ENCODE measurements around the gene C11orf65.
"Not testable (repeated sequence)": the region's sequence is repeated elsewhere in the genome, so short reads cannot be mapped to it uniquely, and the experiment has no call there.

The C11orf65 gene

DNA sequence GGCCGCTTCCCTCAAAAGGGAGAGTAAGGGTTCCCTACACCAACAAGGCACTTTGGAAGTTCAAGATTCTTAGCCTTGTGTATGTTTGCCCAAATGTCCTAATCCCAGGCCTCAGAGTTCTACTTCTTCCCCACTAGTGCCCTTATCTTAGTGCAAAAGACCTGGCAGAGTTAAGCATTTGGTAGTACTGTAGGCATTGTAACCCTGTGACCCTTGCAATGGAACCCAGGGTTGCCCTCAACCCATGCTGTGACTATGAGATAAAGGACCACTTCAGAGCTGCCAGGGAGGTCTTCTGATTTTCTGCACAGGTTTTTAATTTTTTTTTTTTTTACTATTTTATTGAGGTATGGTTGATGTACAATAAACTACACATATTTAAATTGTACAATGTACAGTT, 65.1 kb downstream of the C11orf65 start:
- H3K36me3 ChIP-seq (ENCODE audit: insufficient read depth, low read depth, low read length) = no peaks in the 10 kb centered on the region
- H3K27ac ChIP-seq (ENCODE audit: low read length) = no peak overlapping the region
- H3K4me3 ChIP-seq (ENCODE audit: low read length) = no peak overlapping the region
- no peaks in the 10 kb centered on the region for H3K9me3 ChIP-seq (ENCODE audit: insufficient read depth, low read depth, low read length)
- H3K27me3 ChIP-seq (ENCODE audit: insufficient read depth, low read length) = no peaks in the 10 kb centered on the region
- H3K4me1 ChIP-seq (ENCODE audit: insufficient read depth, low read length) = no peaks in the 10 kb centered on the region
- no peak overlapping the region for H3K9ac ChIP-seq (ENCODE audit: low read depth, low read length)

GRCh38 chr11:108398439-108398838, 68.9 kb downstream of the C11orf65 start:
- Histone ChIP-seq H3K27ac (ENCODE audit: low read length) (no peak overlapping the region), H3K4me1 (ENCODE audit: insufficient read depth, low read length) (no peaks in the 10 kb centered on the region), H3K4me3 (ENCODE audit: low read length) (no peak overlapping the region), H3K27me3 (ENCODE audit: insufficient read depth, low read length) (no peaks in the 10 kb centered on the region), H3K36me3 (ENCODE audit: insufficient read depth, low read depth, low read length) (no peaks in the 10 kb centered on the region), H3K9ac (ENCODE audit: low read depth, low read length) (no peak overlapping the region), H3K9me3 (ENCODE audit: insufficient read depth, low read depth, low read length) (no peaks in the 10 kb centered on the region)

- H3K27me3 ChIP-seq (ENCODE audit: insufficient read depth, low read length); H3K9ac ChIP-seq (ENCODE audit: low read depth, low read length); H3K9me3 ChIP-seq (ENCODE audit: insufficient read depth, low read depth, low read length); H3K4me1 ChIP-seq (ENCODE audit: insufficient read depth, low read length); H3K27ac ChIP-seq (ENCODE audit: low read length); H3K4me3 ChIP-seq (ENCODE audit: low read length); H3K36me3 ChIP-seq (ENCODE audit: insufficient read depth, low read depth, low read length): not testable (repeated sequence)
These were observed 70.7 kb downstream of the C11orf65 start for GRCh38 chr11:108396672-108397071.

- no peaks in the 10 kb centered on the region for H3K4me1 ChIP-seq (ENCODE audit: insufficient read depth, low read length)
- no peak overlapping the region for H3K27ac ChIP-seq (ENCODE audit: low read length)
- no peaks in the 10 kb centered on the region for H3K27me3 ChIP-seq (ENCODE audit: insufficient read depth, low read length)
- no peaks in the 10 kb centered on the region for H3K9me3 ChIP-seq (ENCODE audit: insufficient read depth, low read depth, low read length)
- H3K9ac ChIP-seq (ENCODE audit: low read depth, low read length) = no peak overlapping the region
- H3K4me3 ChIP-seq (ENCODE audit: low read length) = no peak overlapping the region
- no peaks in the 10 kb centered on the region for H3K36me3 ChIP-seq (ENCODE audit: insufficient read depth, low read depth, low read length)
These were observed 72.5 kb downstream of the C11orf65 start for GRCh38 chr11:108394744-108395284.

DNA sequence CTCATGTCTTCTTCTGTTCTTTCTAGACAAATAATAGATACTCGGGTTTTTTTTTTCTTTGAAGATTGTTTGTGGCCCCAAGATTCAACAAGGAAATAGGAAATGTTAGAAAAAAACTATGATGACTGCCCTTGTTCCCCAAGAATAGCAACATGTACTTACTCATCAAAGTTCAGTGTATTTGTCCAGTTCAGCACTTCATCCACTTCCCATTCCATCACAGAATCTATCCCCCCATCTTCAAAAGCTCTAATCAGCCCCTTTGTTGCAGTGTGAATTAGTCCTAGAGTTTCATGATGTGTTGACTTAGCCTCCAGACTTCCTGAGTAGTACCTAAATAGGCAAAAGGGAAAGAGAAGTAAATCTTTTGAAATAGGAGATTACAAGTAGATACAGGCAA, 74.3 kb downstream of the C11orf65 start:
- Histone ChIP-seq H3K9me3 (ENCODE audit: insufficient read depth, low read depth, low read length) (no peaks in the 10 kb centered on the region), H3K36me3 (ENCODE audit: insufficient read depth, low read depth, low read length) (no peaks in the 10 kb centered on the region), H3K4me3 (ENCODE audit: low read length) (no peak overlapping the region), H3K9ac (ENCODE audit: low read depth, low read length) (no peak overlapping the region), H3K4me1 (ENCODE audit: insufficient read depth, low read length) (no peaks in the 10 kb centered on the region), H3K27me3 (ENCODE audit: insufficient read depth, low read length) (no peaks in the 10 kb centered on the region), H3K27ac (ENCODE audit: low read length) (no peak overlapping the region)

DNA sequence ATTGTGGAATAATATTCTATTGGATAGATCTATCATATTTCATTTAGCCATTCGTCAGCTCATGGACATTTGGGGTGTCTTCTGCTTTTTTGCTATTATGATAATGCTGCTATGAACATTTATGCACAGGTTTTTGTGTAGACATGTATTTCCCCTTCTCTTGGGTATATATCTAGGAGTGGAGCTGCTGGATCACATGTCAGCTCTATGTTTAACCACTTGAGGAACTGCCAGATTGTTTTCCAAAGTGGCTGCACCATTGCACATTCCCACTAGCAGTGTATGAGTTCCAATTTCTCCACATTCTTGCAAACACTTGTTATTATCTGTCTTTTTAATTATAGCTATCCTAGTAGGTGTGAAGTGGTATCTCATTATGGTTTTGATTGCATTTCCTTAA, 75.0 kb downstream of the C11orf65 start:
- H3K9ac ChIP-seq (ENCODE audit: low read depth, low read length) = no peak overlapping the region
- H3K9me3 ChIP-seq (ENCODE audit: insufficient read depth, low read depth, low read length) = no peaks in the 10 kb centered on the region
- H3K36me3 ChIP-seq (ENCODE audit: insufficient read depth, low read depth, low read length) = no peaks in the 10 kb centered on the region
- H3K4me1 ChIP-seq (ENCODE audit: insufficient read depth, low read length) = no peaks in the 10 kb centered on the region
- no peaks in the 10 kb centered on the region for H3K27me3 ChIP-seq (ENCODE audit: insufficient read depth, low read length)
- H3K4me3 ChIP-seq (ENCODE audit: low read length) = no peak overlapping the region
- no peak overlapping the region for H3K27ac ChIP-seq (ENCODE audit: low read length)

- Histone ChIP-seq H3K9ac (ENCODE audit: low read depth, low read length) (no peak overlapping the region), H3K27ac (ENCODE audit: low read length) (no peak overlapping the region), H3K4me1 (ENCODE audit: insufficient read depth, low read length) (no peaks in the 10 kb centered on the region), H3K27me3 (ENCODE audit: insufficient read depth, low read length) (no peaks in the 10 kb centered on the region), H3K9me3 (ENCODE audit: insufficient read depth, low read depth, low read length) (no peaks in the 10 kb centered on the region; the same call in 1 of the 2 replicates), H3K36me3 (ENCODE audit: insufficient read depth, low read depth, low read length) (no peaks in the 10 kb centered on the region), H3K4me3 (ENCODE audit: low read length) (no peak overlapping the region)
These were observed 78.8 kb downstream of the C11orf65 start for GRCh38 chr11:108388576-108388975.

- not testable (repeated sequence) for H3K27me3 ChIP-seq (ENCODE audit: insufficient read depth, low read length); H3K9ac ChIP-seq (ENCODE audit: low read depth, low read length); H3K4me3 ChIP-seq (ENCODE audit: low read length); H3K9me3 ChIP-seq (ENCODE audit: insufficient read depth, low read depth, low read length); H3K4me1 ChIP-seq (ENCODE audit: insufficient read depth, low read length); H3K27ac ChIP-seq (ENCODE audit: low read length); H3K36me3 ChIP-seq (ENCODE audit: insufficient read depth, low read depth, low read length)
These were observed 93.8 kb downstream of the C11orf65 start for GRCh38 chr11:108373505-108373904.

- Histone ChIP-seq H3K27ac (ENCODE audit: low read length) (no peak overlapping the region), H3K27me3 (ENCODE audit: insufficient read depth, low read length) (no peaks in the 10 kb centered on the region), H3K9ac (ENCODE audit: low read depth, low read length) (no peak overlapping the region), H3K9me3 (ENCODE audit: insufficient read depth, low read depth, low read length) (peaks cover 5% of the 10 kb centered on the region), H3K4me1 (ENCODE audit: insufficient read depth, low read length) (no peaks in the 10 kb centered on the region), H3K4me3 (ENCODE audit: low read length) (no peak overlapping the region), H3K36me3 (ENCODE audit: insufficient read depth, low read depth, low read length) (peaks cover 7% of the 10 kb centered on the region; the same call in 1 of the 2 replicates)
These were observed 96.3 kb downstream of the C11orf65 start for GRCh38 chr11:108370990-108371389.

DNA sequence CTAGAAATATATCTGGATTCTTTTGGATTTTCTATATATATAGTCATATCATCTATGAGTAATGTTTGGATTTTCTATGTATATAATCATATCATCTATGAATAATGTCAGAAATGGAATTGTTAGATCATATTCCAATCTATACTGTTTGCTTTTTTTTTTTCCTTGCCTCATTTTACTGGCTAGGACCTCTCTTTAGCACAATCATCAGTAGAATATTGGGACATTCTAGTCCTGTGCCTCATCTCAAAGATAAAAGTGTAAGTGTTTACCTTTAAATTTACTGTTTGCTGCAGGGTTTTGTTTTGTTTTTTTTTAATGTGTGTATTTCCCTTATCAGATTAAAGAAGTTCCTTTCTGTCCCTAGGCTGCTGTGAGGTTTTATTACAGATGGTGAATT, 97.0 kb downstream of the C11orf65 start:
- Histone ChIP-seq H3K27ac (ENCODE audit: low read length) (no peak overlapping the region), H3K4me1 (ENCODE audit: insufficient read depth, low read length) (no peaks in the 10 kb centered on the region), H3K4me3 (ENCODE audit: low read length) (no peak overlapping the region), H3K9ac (ENCODE audit: low read depth, low read length) (no peak overlapping the region), H3K9me3 (ENCODE audit: insufficient read depth, low read depth, low read length) (peaks cover 5% of the 10 kb centered on the region), H3K27me3 (ENCODE audit: insufficient read depth, low read length) (no peaks in the 10 kb centered on the region), H3K36me3 (ENCODE audit: insufficient read depth, low read depth, low read length) (peaks cover 12% of the 10 kb centered on the region; the same call in 1 of the 2 replicates)

- Histone ChIP-seq H3K4me1 (ENCODE audit: insufficient read depth, low read length) (no peaks in the 10 kb centered on the region), H3K36me3 (ENCODE audit: insufficient read depth, low read depth, low read length) (peaks cover 18% of the 10 kb centered on the region; the same call in 1 of the 2 replicates), H3K9me3 (ENCODE audit: insufficient read depth, low read depth, low read length) (peaks cover 5% of the 10 kb centered on the region), H3K4me3 (ENCODE audit: low read length) (no peak overlapping the region), H3K27me3 (ENCODE audit: insufficient read depth, low read length) (no peaks in the 10 kb centered on the region), H3K9ac (ENCODE audit: low read depth, low read length) (no peak overlapping the region), H3K27ac (ENCODE audit: low read length) (no peak overlapping the region)
These were observed 98.3 kb downstream of the C11orf65 start for GRCh38 chr11:108369064-108369463.

- Histone ChIP-seq H3K4me3 (ENCODE audit: low read length) (no peak overlapping the region), H3K9me3 (ENCODE audit: insufficient read depth, low read depth, low read length) (peaks cover 3% of the 10 kb centered on the region), H3K9ac (ENCODE audit: low read depth, low read length) (no peak overlapping the region), H3K4me1 (ENCODE audit: insufficient read depth, low read length) (no peaks in the 10 kb centered on the region), H3K36me3 (ENCODE audit: insufficient read depth, low read depth, low read length) (peaks cover 18% of the 10 kb centered on the region; the same call in 1 of the 2 replicates), H3K27me3 (ENCODE audit: insufficient read depth, low read length) (no peaks in the 10 kb centered on the region), H3K27ac (ENCODE audit: low read length) (no peak overlapping the region)
These were observed 99.2 kb downstream of the C11orf65 start for GRCh38 chr11:108368134-108368533.

Measured in iPS-20b (cell line).